HL-60 (cell line): ENCODE results near the gene ZNF678.

Source experiments
- DNase-seq, 2 experiments: peaks; one replicate each; pipeline ENCODE4 v3.0.0-alpha.2; 2010 to 2020; ENCODE audit warnings: low read depth in 1 of 2, low spot score in 1 of 2
- H3K27ac ChIP-seq: fragments of 250-450 bp; sonication (Bioruptor Pico); replicated peaks from 2 replicates; pipeline ENCODE4 v1.5.1; 2020; ENCODE audit warnings: mild to moderate bottlenecking, moderate library complexity
- H3K27me3 ChIP-seq: fragments of 250-450 bp; sonication (Bioruptor Pico); 2 replicates; pipeline ENCODE4 v1.5.1; 2021; ENCODE audit warnings: mild to moderate bottlenecking, moderate library complexity; ENCODE audit not compliant: insufficient read depth, poor library complexity, severe bottlenecking
- H3K4me3 ChIP-seq: replicated peaks from 2 replicates; pipeline ENCODE4 v1.5.1; 2011; ENCODE audit warnings: mild to moderate bottlenecking, control low read depth, low read length; ENCODE audit not compliant: insufficient read depth
- GABPA ChIP-seq: IDR thresholded peaks from 2 replicates; pipeline ENCODE4 v1.6.1; 2012; ENCODE audit warnings: low read depth
- POLR2AphosphoS5 ChIP-seq: IDR thresholded peaks from 2 replicates; pipeline ENCODE4 v1.6.1; 2012; ENCODE audit warnings: low read depth
- SPI1 ChIP-seq: IDR thresholded peaks from 2 replicates; pipeline ENCODE4 v1.6.1; 2012; ENCODE audit warnings: low read depth, mild to moderate bottlenecking, borderline replicate concordance
- TF ChIP-seq, protein P1 (sequence below): IDR thresholded peaks from one replicate; pipeline ENCODE4 v1.5.1; 2011; ENCODE audit warnings: low read length, control low read depth, inconsistent platforms; ENCODE audit not compliant: insufficient read depth
- TF ChIP-seq, protein P2 (sequence below): IDR thresholded peaks from 2 replicates; pipeline ENCODE4 v1.6.1; 2012; ENCODE audit warnings: low read depth; ENCODE audit not compliant: insufficient replicate concordance

The ZNF678 gene

DNA sequence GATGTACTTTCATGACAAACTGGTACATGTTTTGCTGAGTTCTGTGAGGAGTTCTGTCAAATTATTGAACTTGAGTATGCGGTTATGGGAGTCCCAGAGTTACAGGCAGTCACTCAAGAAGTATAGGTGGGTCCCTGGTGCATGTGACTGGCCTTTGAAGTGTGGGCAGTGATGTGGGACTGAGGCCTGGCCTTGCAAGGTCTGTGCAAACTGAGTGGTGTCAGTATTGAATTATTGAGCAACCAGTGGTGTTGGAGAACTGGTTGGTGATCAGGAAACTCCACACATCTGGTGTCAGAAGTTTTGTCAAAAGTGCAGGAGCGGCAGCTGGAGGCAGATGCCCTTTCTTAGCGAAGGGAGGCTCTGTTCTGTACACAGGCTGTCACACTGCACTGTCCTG lies 5.2 kb downstream of the ZNF678 start:
- Histone ChIP-seq H3K27ac (no peak overlapping the region), H3K4me3 (no peak overlapping the region), H3K27me3 (no peaks in the 10 kb centered on the region)
- TF ChIP-seq, protein P1, sequence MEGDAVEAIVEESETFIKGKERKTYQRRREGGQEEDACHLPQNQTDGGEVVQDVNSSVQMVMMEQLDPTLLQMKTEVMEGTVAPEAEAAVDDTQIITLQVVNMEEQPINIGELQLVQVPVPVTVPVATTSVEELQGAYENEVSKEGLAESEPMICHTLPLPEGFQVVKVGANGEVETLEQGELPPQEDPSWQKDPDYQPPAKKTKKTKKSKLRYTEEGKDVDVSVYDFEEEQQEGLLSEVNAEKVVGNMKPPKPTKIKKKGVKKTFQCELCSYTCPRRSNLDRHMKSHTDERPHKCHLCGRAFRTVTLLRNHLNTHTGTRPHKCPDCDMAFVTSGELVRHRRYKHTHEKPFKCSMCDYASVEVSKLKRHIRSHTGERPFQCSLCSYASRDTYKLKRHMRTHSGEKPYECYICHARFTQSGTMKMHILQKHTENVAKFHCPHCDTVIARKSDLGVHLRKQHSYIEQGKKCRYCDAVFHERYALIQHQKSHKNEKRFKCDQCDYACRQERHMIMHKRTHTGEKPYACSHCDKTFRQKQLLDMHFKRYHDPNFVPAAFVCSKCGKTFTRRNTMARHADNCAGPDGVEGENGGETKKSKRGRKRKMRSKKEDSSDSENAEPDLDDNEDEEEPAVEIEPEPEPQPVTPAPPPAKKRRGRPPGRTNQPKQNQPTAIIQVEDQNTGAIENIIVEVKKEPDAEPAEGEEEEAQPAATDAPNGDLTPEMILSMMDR, result no peak
- TF ChIP-seq SPI1, result no peak
- TF ChIP-seq, protein P2, sequence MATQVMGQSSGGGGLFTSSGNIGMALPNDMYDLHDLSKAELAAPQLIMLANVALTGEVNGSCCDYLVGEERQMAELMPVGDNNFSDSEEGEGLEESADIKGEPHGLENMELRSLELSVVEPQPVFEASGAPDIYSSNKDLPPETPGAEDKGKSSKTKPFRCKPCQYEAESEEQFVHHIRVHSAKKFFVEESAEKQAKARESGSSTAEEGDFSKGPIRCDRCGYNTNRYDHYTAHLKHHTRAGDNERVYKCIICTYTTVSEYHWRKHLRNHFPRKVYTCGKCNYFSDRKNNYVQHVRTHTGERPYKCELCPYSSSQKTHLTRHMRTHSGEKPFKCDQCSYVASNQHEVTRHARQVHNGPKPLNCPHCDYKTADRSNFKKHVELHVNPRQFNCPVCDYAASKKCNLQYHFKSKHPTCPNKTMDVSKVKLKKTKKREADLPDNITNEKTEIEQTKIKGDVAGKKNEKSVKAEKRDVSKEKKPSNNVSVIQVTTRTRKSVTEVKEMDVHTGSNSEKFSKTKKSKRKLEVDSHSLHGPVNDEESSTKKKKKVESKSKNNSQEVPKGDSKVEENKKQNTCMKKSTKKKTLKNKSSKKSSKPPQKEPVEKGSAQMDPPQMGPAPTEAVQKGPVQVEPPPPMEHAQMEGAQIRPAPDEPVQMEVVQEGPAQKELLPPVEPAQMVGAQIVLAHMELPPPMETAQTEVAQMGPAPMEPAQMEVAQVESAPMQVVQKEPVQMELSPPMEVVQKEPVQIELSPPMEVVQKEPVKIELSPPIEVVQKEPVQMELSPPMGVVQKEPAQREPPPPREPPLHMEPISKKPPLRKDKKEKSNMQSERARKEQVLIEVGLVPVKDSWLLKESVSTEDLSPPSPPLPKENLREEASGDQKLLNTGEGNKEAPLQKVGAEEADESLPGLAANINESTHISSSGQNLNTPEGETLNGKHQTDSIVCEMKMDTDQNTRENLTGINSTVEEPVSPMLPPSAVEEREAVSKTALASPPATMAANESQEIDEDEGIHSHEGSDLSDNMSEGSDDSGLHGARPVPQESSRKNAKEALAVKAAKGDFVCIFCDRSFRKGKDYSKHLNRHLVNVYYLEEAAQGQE, result no peak
- TF ChIP-seq GABPA, result no peak
- no peak for TF ChIP-seq POLR2AphosphoS5
- no peak for DNase-seq

DNA sequence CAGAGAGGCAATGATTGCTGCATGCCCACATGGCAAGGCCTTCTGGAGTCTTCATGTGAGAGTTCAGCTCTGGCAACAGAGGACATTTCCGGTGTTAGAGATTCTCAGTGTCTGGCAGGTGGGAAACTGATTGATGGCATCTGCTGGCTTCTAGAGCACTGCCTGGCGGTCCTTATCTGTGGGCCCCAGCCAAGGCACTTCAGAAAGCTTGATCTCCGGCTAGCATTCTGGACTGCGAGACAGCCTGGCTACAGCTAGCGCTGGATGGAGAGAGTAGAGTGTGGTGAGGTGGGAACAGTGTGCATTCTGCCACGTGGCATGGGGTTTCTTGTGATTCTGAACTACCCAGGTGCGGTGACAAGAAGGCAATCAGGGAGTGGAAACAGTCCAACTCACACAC lies 9.4 kb downstream of the ZNF678 start:
- H3K4me3 ChIP-seq, result no peak overlapping the region
- H3K27ac ChIP-seq, result no peak overlapping the region
- TF ChIP-seq GABPA (no peak), POLR2AphosphoS5 (no peak), SPI1 (no peak)
- TF ChIP-seq, protein P2, result no peak
- no peak for DNase-seq
- no peaks in the 10 kb centered on the region for H3K27me3 ChIP-seq

DNA sequence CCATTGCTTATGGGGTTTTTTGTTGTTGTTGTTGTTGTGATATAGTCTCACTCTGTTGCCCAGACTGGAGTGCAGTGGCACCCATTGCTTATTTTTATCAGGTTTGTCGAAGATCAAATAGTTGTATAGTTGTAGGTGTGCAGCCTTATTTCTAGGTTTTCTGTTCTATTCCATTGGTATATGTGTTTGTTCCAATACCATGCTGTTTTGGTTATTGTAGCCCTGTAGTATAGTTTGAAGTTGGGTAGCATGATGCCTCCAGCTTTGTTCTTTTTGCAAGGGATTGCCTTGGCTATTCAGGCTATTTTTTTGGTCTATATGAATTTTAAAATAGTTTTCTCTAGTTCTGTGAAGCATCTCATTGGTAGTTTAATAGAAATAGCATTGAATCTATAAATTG lies 11.6 kb downstream of the ZNF678 start:
- TF ChIP-seq, protein P1, result no peak
- no peak for TF ChIP-seq POLR2AphosphoS5
- no peak for TF ChIP-seq GABPA
- no peak for TF ChIP-seq SPI1
- TF ChIP-seq, protein P2, result no peak
- no peak for DNase-seq
- no peak overlapping the region for H3K4me3 ChIP-seq
- no peak overlapping the region for H3K27ac ChIP-seq
- H3K27me3 ChIP-seq, result no peaks in the 10 kb centered on the region

DNA sequence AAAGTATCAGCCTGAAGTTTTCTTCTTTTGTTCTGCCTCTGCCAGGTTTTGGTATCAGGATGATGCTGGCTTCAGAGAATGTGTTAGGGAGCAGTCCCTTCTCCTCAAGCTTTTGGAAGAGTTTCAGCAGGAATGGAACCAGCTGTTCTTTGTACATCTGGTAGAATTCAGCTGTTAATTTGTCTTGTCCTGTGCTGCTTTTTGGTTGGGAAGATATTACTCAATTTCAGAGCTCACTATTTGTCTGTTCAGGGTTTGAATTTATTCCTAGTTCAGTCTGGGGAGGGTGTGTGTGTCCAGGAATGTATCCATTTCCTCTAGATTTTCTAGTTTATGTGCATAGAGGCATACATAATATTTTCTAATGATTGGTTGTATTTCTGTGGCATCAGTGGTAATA lies 12.8 kb downstream of the ZNF678 start:
- no peaks in the 10 kb centered on the region for H3K27me3 ChIP-seq
- no peak for DNase-seq
- H3K27ac ChIP-seq, result no peak overlapping the region
- TF ChIP-seq, protein P2, result no peak
- TF ChIP-seq GABPA, result no peak
- no peak for TF ChIP-seq SPI1
- TF ChIP-seq POLR2AphosphoS5, result no peak
- TF ChIP-seq, protein P1, result no peak
- H3K4me3 ChIP-seq, result no peak overlapping the region
